HG03039 (cell line): Measurements from ENCODE around the gene ST7L.
"Not testable (repeated sequence)": the region's sequence is repeated elsewhere in the genome, so short reads cannot be mapped to it uniquely, and the experiment has no call there.

Source experiments
- ATAC-seq: cut with Tn5 transposase; IDR thresholded peaks from one replicate; pipeline ENCODE4 v1.9.1; 2021; ENCODE audit warnings: mild to moderate bottlenecking, moderate library complexity; ENCODE audit not compliant: unreplicated experiment

The ST7L gene, protein sequence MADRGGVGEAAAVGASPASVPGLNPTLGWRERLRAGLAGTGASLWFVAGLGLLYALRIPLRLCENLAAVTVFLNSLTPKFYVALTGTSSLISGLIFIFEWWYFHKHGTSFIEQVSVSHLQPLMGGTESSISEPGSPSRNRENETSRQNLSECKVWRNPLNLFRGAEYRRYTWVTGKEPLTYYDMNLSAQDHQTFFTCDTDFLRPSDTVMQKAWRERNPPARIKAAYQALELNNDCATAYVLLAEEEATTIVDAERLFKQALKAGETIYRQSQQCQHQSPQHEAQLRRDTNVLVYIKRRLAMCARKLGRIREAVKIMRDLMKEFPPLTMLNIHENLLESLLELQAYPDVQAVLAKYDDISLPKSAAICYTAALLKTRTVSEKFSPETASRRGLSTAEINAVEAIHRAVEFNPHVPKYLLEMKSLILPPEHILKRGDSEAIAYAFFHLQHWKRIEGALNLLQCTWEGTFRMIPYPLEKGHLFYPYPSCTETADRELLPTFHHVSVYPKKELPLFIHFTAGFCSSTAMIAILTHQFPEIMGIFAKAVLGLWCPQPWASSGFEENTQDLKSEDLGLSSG

GRCh38 chr1:112618721-112619517, at the start of gene ST7L:
Gene ST7L (minus strand): TSS chr1:112619141. CDS start chr1:112619113, 28 bp downstream.
- no peak for ATAC-seq

DNA sequence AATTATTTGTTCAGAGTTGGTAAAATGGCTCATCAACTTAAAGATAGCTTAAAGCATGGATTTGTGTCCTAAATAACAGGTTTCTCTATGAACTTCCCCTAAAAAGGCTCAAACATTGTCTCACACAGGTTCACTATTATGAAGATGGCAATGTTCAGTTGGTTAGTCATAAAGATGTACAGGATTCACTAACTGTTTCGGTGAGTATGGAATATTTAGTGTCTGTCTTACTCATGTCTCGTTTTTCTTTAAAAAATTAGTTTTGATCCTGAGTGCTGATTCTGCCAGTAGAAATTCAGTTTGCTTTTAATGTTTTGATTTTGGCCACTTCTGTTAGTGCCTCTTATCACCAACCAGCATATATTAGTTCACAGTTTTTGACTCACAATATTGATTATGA, 48.0 kb upstream of the ST7L start:
- no peak for ATAC-seq

- no peak for ATAC-seq
Observed at GRCh38 chr1:112665857-112666256, 46.9 kb upstream of the ST7L start.

GRCh38 chr1:112651205-112651604, 32.3 kb upstream of the ST7L start:
- no peak for ATAC-seq

DNA sequence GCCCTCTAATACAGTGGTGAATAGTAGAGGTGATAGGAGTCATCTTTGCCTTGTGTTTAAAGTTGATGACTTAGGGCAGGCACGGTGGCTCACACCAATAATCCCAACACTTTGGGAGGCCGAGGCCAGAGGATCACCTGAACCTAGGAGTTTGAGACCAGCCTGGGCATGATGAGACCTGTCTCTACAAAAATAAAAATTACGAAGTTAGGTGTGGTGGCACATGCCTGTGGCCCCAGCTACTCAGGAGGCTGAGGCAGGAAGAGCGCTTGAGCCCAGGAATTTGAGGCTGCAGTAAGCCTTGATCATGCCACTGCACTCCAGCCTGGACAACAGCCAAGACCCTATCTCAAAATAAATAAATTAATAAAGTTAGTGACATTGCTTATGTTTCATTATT, 27.3 kb upstream of the ST7L start:
- no peak for ATAC-seq

DNA sequence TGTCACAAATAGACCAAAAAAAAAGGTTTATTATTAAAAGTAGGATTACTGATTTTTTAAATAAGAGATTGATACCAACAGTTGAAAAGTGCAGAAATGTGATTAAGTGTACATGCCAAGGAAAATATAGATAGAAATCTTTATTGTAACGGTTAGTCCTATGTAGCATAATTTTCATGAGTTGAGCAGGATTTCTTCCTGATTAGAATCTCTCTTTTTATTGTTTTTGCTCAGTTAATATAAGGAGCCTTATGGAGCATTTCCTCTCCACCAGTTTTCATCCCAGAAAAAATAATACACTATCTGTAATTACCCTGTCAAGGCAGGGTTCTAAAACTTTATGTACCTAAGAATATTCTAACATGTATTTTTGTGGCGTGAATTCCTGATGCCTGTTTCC, 24.1 kb upstream of the ST7L start:
- ATAC-seq: no peak

- not testable (repeated sequence) for ATAC-seq
Observed at GRCh38 chr1:112640437-112640836, 21.5 kb upstream of the ST7L start.

- ATAC-seq: no peak
Observed at GRCh38 chr1:112638110-112638428, 19.1 kb upstream of the ST7L start.

DNA sequence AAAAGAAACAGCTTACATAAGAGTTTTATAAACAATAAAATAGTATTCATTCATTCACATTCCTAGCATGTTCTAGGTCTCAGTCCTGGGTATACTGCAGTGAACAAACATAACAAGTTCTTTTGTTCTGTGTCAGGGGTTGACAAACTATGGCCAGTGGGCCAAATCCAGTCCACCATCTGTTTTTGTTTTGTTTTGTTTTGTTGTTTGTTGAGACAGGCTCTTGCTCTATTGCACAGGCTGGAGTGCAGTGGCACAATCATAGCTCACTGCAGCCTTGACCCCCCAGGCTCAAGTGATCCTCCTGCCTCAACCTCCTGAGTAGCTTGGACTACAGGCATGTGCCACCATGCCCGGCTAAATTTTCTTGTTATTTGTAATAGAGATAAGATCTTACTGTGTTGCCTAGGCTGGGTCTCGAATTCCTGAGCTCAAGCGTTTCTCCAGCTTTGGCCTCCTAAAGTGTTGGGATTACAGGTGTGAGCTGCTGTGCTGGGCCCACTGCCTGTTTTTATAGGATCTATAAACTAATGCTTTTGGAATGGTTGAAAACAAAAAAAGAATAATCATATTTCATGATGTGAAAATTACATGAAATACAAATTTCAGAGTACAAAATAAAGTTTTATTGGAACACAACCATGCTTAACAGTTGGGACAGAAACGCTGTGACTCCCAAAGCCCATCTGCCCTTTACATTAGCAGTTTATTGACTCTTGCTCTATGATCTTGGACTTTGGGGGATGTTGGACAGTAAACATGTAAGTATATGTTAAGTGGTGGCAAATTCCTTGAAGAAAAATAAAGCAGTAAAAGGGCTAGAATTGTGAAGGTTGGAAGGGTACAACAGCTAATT, 18.5 kb upstream of the ST7L start:
- ATAC-seq: no peak

- ATAC-seq: no peak
Observed at GRCh38 chr1:112636597-112637253, 17.8 kb upstream of the ST7L start.

DNA sequence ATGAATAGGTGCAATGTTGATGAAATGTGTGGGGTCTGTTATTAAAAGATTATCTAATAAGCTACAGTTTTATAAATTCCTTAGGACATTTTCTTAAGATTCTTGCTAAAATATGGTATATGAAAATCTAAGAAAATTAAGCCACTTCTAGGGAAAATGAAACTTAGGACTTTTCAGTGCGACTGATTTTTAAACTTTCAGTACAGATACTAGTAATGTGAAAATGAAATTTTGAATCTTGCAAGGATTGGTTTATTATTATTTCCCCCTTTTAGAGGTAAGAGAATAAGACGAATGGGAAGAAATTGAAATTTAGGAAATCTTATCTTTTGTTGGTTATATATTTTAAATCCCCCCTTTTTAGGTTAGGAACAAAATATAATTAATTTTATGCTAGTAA, 17.1 kb upstream of the ST7L start:
- no peak for ATAC-seq

DNA sequence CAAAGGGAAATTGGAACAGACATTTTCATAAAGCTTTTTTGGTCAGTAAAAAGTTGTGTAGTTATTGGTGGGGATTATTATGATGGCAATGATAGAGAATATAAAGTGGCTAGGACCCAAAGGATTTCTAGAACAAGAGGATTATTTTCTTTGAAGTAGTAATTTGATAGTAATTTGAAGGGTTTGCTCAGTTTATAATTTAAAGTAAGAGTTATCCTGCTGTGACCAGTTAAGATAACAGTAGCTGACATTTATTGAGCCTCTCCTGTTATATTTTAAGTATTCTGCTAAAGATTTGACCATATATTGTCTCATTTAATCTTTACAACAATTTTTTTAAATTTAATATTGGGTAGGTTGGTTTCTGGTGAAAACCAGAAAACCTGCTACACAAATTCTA, 15.4 kb upstream of the ST7L start:
- ATAC-seq: no peak

DNA sequence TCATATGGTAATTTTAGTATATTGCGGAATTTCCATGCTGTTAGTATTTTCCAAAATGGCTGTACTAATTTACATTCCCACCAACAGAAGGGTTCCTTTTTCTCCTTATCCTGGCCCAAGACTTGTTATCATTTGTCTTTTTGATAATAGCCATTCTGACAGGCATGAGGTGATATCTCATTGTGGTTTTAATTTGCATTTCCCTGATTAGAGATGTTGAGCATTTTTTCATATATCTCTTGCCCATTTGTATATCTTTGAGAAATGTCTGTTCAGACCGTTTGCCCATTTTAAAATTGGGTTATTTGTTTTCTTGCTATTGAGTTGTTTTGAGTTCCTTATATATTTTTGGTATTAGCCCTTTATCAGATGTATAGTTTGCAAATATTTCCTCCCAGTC, 14.7 kb upstream of the ST7L start:
- no peak for ATAC-seq

DNA sequence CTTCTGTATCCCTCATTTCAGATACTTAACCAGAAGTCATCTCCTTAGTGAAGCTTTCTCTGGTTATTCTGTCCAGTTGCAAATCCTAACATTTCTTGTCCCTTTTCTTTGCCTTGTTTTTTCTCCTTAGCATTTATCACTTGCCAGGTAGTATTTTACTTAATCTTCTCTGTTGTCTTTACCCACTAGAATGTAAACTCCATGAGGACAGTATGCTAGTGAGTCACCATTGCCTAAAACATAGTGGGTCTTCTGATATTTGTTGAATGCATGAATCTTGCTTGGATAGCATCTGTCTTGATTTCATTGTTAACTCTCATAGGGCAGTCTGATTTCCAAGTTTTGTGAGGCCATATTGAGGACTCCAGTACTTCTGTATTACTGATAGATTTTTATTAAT, 10.3 kb upstream of the ST7L start:
- no peak for ATAC-seq

GRCh38 chr1:112628516-112628915, 9.6 kb upstream of the ST7L start:
- no peak for ATAC-seq

- ATAC-seq: no peak
Observed at GRCh38 chr1:112626887-112627286, 7.9 kb upstream of the ST7L start.

DNA sequence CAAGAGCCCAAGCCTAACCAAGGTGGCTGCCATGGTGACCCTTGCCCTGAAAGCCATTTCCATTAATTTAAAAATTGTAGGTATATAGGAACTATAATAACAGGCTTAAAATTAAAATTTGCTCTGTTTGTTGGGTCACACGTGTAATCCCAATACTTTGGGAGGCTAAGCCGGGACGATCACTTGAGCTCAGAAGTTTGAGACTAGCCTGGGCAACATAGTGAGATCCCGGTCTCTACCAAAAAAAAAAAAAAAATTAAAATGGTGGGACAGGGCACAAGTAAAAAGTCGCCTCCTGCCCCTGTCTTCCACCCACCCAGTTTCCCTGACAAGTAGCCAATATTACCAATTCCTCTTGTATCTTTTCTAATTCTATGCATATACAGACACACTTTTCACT, 7.3 kb upstream of the ST7L start:
- ATAC-seq: no peak

GRCh38 chr1:112625696-112626095, 6.8 kb upstream of the ST7L start:
- no peak for ATAC-seq

GRCh38 chr1:112624493-112624892, 5.6 kb upstream of the ST7L start:
- not testable (repeated sequence) for ATAC-seq

DNA sequence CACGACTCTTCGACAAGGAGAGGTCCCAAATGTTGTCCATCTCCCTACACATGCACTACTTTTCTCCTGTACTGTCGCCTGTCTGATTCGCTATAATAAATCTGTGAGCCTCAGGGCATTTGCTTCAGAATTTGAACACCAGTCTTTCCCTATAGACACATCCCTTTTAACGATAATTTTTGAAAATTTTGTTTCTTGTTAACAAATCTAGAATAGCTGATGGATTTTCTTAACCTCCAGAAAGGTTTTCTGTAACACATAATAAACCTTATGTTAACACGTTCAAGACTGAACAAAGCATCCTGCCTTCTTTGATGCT, 1.4 kb upstream of the ST7L start:
- ATAC-seq: no peak
